GM19438 (cell line): Measurements from ENCODE around the gene FLOT1.
"Not testable (repeated sequence)": the region's sequence is repeated elsewhere in the genome, so short reads cannot be mapped to it uniquely, and the experiment has no call there.

ENCODE experiments used
- ATAC-seq: cut with Tn5 transposase; IDR thresholded peaks from one replicate; pipeline ENCODE4 v1.9.1; 2021; ENCODE audit warnings: low read depth; ENCODE audit not compliant: unreplicated experiment

FLOT1 gene

GRCh38 chr6:30724906-30725667, 17.4 kb downstream of the FLOT1 start:
- ATAC-seq: no peak

DNA sequence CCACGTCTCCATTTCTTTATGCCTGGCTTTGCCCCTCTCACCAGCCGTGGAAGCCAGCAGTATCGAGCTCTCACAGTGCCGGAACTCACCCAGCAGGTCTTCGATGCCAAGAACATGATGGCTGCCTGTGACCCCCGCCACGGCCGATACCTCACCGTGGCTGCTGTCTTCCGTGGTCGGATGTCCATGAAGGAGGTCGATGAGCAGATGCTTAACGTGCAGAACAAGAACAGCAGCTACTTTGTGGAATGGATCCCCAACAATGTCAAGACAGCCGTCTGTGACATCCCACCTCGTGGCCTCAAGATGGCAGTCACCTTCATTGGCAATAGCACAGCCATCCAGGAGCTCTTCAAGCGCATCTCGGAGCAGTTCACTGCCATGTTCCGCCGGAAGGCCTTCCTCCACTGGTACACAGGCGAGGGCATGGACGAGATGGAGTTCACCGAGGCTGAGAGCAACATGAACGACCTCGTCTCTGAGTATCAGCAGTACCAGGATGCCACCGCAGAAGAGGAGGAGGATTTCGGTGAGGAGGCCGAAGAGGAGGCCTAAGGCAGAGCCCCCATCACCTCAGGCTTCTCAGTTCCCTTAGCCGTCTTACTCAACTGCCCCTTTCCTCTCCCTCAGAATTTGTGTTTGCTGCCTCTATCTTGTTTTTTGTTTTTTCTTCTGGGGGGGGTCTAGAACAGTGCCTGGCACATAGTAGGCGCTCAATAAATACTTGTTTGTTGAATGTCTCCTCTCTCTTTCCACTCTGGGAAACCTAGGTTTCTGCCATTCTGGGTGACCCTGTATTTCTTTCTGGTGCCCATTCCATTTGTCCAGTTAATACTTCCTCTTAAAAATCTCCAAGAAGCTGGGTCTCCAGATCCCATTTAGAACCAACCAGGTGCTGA, 18.4 kb downstream of the FLOT1 start:
- not testable (repeated sequence) for ATAC-seq

- ATAC-seq: not testable (repeated sequence)
Observed at GRCh38 chr6:30723159-30723842, 19.2 kb downstream of the FLOT1 start.

GRCh38 chr6:30722280-30723112, 20.0 kb downstream of the FLOT1 start:
- ATAC-seq: no peak

DNA sequence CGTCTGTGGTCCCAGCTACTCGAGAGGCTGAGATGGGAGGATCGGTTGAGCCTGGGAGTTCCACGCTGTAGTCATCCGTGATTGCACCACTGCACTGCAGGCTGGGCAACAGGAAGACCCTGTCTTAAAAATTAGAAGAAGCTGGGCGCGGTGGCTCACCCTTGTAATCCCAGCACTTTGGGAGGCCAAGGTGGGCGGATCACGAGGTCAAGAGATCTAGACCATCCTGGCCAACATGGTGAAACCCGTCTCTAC, 20.5 kb downstream of the FLOT1 start:
- ATAC-seq: not testable (repeated sequence)

DNA sequence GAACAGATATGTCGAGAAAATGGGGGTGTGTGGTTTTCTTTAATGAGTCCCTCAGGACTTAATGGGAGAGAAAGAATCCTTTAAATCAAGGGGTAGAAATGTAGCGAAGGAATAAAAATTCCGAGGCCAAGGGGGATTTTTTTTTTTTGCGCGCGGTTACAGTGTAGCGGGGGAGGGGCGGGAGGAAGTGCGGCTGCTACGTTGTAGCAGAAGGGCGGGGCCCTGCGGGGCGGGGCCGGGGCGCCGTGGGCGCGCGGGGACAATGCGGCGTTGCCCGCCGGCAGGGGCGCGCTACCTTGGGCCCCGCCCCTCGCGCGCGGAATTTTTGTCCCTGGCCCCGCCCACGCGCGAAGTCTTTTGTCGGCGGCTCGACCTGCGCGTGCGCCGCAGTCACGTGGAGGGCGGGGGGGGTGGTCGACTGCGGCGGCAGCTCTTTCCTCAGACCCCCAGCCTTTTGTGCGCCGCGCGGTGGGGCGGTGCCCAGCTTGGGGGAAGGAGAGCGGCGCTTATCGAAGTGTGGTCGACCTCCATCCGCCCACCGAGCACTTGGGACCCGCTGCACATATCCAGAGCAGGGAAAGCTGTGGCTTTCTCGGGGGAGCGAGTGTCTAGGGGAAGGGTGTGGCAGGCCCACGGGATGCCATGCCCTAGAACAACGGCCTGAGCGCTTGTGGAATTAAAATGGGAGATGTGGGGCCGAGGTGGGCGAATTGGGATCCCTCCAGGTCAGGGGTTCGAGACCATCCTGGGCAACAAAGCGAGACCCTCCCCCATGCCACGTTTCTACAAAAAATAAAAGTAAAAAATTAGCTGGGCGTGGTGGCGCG, 21.1 kb downstream of the FLOT1 start:
- ATAC-seq: no peak

GRCh38 chr6:30720738-30721197, 21.7 kb downstream of the FLOT1 start:
- ATAC-seq: no peak

- ATAC-seq: peak; percentile 31
Observed at GRCh38 chr6:30719791-30720737, 22.4 kb downstream of the FLOT1 start, which contains the start of gene TUBB. Gene TUBB, plus strand, starts transcription at chr6:30720352. Its CDS starts 155 bp downstream, at chr6:30720507.

- ATAC-seq: no peak
Observed at GRCh38 chr6:30719356-30719755, 23.1 kb downstream of the FLOT1 start.

DNA sequence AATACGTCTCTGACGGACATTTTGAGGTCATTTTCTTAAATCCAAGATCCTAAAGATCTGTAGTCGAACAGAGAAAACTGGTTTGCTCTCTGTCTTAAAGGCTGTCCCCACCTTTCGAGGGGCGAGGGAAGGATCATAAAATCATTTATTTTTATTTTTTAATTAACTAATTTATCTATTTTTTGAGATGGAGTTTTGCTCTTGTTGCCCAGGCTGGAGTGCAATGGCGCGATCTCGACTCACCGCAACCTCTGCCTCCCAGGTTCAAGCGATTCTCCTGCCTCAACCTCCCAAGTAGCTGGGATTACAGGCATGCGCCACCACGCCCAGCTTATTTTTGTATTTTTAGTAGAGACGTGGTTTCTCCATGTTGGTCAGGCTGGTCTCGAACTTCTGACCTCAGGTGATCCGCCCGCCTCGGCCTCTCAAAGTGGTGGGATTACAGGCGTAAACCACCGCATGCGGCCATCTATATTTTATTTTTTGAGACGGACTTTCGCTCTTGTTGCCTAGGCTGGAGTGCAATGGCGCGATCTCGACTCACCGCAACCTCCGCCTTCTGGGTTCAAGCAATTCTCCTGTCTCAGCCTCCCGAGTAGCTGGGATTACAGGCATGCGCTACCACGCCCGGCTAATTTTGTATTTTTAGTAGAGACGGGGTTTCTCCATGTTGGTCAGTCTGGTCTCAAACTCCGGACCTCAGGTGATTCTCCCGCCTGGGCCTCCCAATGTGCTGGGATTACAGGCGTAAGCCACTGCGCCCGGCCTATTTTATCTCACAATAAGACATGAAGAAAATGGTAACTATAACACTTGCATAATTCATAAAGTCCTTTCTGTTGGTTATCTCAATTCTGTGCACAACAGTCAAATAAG, 24.4 kb downstream of the FLOT1 start:
- not testable (repeated sequence) for ATAC-seq

- peak; percentile 67 for ATAC-seq
Observed at GRCh38 chr6:30717129-30717844, 25.2 kb downstream of the FLOT1 start, which contains the start of gene MDC1. Gene MDC1, minus strand, starts transcription at chr6:30717281. Its CDS starts 2,106 bp downstream, at chr6:30715175.

DNA sequence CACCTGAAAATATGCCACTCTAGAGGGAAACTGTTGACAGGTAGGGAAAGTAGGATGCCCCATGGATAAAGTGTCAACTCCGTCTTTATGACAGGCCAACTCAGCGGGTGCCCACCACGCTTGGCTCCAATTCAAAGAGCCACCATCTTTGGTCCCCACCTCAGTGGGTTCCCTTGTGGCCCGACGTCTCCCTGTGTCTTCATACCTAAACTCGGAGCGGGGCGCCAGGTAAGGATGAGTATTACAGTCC, 25.7 kb downstream of the FLOT1 start:
- no peak for ATAC-seq

- no peak for ATAC-seq
Observed at GRCh38 chr6:30714263-30714662, 28.2 kb downstream of the FLOT1 start.

- no peak for ATAC-seq
Observed at GRCh38 chr6:30712441-30712945, 30.0 kb downstream of the FLOT1 start.

- no peak for ATAC-seq
Observed at GRCh38 chr6:30711758-30712380, 30.6 kb downstream of the FLOT1 start.
